SHP77 (cell line): ENCODE measurements around the gene REXO1.

Source experiments
- DNase-seq, 2 experiments: peaks; one replicate each; lab custom pipeline; 2025; lab: John Stamatoyannopoulos, UW

The REXO1 gene

GRCh38 chr19:1847684-1848398 lies 442 bp downstream of the REXO1 start:
- DNase-seq: no peak

- no peak for DNase-seq
These were observed 967 bp downstream of the REXO1 start for GRCh38 chr19:1847348-1847683.

GRCh38 chr19:1846517-1847204 lies 1.6 kb downstream of the REXO1 start:
- DNase-seq: no peak

GRCh38 chr19:1845642-1846041 lies 2.6 kb downstream of the REXO1 start:
- DNase-seq: no peak

GRCh38 chr19:1845125-1845515 lies 3.2 kb downstream of the REXO1 start:
- no peak for DNase-seq

- no peak for DNase-seq
These were observed 3.7 kb downstream of the REXO1 start for GRCh38 chr19:1844513-1845124.

GRCh38 chr19:1843646-1844394 lies 4.5 kb downstream of the REXO1 start:
- no peak for DNase-seq

GRCh38 chr19:1843116-1843515 lies 5.2 kb downstream of the REXO1 start:
- no peak for DNase-seq

GRCh38 chr19:1841209-1841924 lies 6.9 kb downstream of the REXO1 start:
- DNase-seq: no peak

GRCh38 chr19:1840541-1841115 lies 7.7 kb downstream of the REXO1 start:
- DNase-seq: no peak

GRCh38 chr19:1839658-1840540 lies 8.4 kb downstream of the REXO1 start:
- DNase-seq: no peak

- DNase-seq: no peak
These were observed 10.6 kb downstream of the REXO1 start for GRCh38 chr19:1837625-1838105.

- no peak for DNase-seq
These were observed 11.1 kb downstream of the REXO1 start for GRCh38 chr19:1837222-1837565.

- DNase-seq: no peak
These were observed 11.6 kb downstream of the REXO1 start for GRCh38 chr19:1836458-1837221.

- DNase-seq: no peak
These were observed 14.7 kb downstream of the REXO1 start for GRCh38 chr19:1833540-1833939.

- no peak for DNase-seq
These were observed 16.1 kb downstream of the REXO1 start for GRCh38 chr19:1832046-1832663.

GRCh38 chr19:1830978-1831377 lies 17.3 kb downstream of the REXO1 start:
- DNase-seq: no peak

- DNase-seq: no peak
These were observed 17.7 kb downstream of the REXO1 start for GRCh38 chr19:1830568-1830967.

- no peak for DNase-seq
These were observed 18.3 kb downstream of the REXO1 start for GRCh38 chr19:1829958-1830357.
